LNCAP (cell line): ENCODE data around the gene FKBP2.

Experiments
- CTCF ChIP-seq: fragments of 450-650 bp; IDR thresholded peaks from 2 replicates; pipeline ENCODE4 v1.5.1; 2017; ENCODE audit warnings: mild to moderate bottlenecking

Gene FKBP2

GRCh38 chr11:64275841-64276240 is 34.9 kb downstream of the FKBP2 start:
- TF ChIP-seq CTCF, result no peak

GRCh38 chr11:64276653-64277431 is 35.9 kb downstream of the FKBP2 start:
- TF ChIP-seq CTCF, result no peak

- TF ChIP-seq CTCF, result no peak
Observed at GRCh38 chr11:64278576-64279190, 37.8 kb downstream of the FKBP2 start.

GRCh38 chr11:64281957-64282770 is 41.3 kb downstream of the FKBP2 start:
- TF ChIP-seq CTCF, result no peak

- no peak for TF ChIP-seq CTCF
Observed at GRCh38 chr11:64283092-64283491, 42.2 kb downstream of the FKBP2 start.

- TF ChIP-seq CTCF, result no peak
Observed at GRCh38 chr11:64284048-64284961, 43.4 kb downstream of the FKBP2 start, which contains the start of gene BAD. BAD (minus strand) TSS chr11:64284665; CDS start chr11:64284368, 297 bp downstream.
